Measurements from ENCODE around the gene MSX1.

DNA sequence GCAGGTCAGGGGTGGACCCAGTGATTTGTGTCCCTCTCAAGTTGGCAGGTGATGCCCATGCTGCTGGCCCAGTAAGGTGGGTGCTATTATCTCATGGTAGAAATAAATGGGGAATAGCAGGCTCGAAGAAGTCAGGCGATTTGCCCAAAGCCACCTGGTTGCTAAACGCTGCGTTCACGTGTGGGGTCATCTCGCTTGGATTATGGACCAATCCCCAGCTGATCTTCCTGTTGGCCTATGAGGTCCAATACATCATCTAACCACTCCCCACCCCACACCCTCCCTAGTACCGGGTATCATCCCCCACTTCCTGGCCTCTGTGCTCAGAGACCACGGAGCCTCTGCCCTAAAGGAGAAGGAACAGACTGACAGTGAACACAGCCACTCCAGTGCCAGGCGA is 18.3 kb upstream of the MSX1 start:
- TF ChIP-seq KDM5A (IDR thresholded peaks at IDR 0.05) (no peak), CEBPB (IDR thresholded peaks at IDR 0.05) (no peak), MYC (IDR thresholded peaks at IDR 0.05; ENCODE audit: borderline replicate concordance, low read length) (no peak), EP300 (IDR thresholded peaks at IDR 0.05) (no peak), SREBF2 (IDR thresholded peaks at IDR 0.05) (no peak)
- TF ChIP-seq, protein P1, sequence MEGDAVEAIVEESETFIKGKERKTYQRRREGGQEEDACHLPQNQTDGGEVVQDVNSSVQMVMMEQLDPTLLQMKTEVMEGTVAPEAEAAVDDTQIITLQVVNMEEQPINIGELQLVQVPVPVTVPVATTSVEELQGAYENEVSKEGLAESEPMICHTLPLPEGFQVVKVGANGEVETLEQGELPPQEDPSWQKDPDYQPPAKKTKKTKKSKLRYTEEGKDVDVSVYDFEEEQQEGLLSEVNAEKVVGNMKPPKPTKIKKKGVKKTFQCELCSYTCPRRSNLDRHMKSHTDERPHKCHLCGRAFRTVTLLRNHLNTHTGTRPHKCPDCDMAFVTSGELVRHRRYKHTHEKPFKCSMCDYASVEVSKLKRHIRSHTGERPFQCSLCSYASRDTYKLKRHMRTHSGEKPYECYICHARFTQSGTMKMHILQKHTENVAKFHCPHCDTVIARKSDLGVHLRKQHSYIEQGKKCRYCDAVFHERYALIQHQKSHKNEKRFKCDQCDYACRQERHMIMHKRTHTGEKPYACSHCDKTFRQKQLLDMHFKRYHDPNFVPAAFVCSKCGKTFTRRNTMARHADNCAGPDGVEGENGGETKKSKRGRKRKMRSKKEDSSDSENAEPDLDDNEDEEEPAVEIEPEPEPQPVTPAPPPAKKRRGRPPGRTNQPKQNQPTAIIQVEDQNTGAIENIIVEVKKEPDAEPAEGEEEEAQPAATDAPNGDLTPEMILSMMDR (IDR thresholded peaks at IDR 0.05), result no peak

Data from A549 (cell line).